ENCODE measurements around the gene SCYL1.
A peak's percentile ranks its signal among the peaks of the same experiment; 100 is the strongest.

DNA sequence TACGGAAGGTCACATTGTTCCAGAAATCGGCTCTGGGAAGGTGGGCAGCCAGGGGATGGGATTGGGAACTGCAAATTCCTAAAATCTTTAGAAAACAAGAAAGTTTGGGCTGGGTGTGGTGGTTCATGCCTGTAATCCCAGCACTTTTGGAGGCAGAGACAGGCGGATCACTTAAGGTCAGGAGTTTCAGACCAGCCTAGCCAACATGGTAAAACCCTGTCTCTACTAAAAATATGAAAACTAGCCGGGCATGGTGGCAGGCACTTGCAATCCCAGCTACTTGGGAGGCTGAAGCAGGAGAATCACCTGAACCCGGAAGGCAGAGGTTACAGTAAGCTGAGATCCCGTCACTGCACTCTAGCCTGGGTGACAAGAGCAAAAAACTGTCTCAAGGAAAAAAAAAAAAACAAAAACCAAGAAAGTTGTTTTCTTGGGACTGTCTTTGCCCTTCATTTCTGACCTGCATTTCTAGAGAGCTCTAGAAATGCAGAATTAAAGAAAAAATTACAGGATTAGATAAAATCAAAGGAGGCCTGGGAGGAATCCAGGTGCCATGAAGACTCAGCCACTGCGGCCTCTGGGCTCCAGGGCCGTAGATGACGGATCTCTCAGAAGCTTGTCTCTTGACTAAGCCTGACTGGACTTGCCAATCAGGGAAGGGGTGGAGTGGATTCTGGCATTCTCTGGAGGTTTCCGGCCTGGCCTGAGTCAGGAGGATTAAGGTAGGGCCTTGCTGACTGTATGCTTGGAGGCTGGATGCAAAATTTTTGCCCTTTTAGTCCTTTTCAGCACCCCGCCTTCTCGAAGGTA is 31.3 kb upstream of the SCYL1 start:
- TF ChIP-seq POLR2A (IDR thresholded peaks at IDR 0.05; ENCODE audit: low read depth, low read length): peak; percentile 38; the same call in 1 of the 2 replicates
- TF ChIP-seq POLR2AphosphoS5 (IDR thresholded peaks at IDR 0.05; ENCODE audit: low read depth, low read length): peak; percentile 43; the same call in 1 of the 2 replicates
- no peak for TF ChIP-seq SPI1 (IDR thresholded peaks at IDR 0.05; ENCODE audit: low read depth, low read length)
- no peak for TF ChIP-seq TAF1 (IDR thresholded peaks at IDR 0.05; ENCODE audit: low read depth, low read length)
- no peak for TF ChIP-seq POU2F2 (IDR thresholded peaks at IDR 0.05; ENCODE audit: low read depth, low read length)
